MG63 (cell line): Measurements from ENCODE around the gene POLQ. TPM values are rescaled to one million over a fixed set of nuclear protein-coding genes. Genes with fewer than 3 reads are reported as not detected.
"Not testable (repeated sequence)": the region's sequence is repeated elsewhere in the genome, so short reads cannot be mapped to it uniquely, and the experiment has no call there.

Experiments used
- DNase-seq: peaks from one replicate; pipeline ENCODE4 v3.0.0-alpha.2; 2020
- H3K27me3 ChIP-seq: fragments of 250-450 bp; sonication (Bioruptor Pico); 2 replicates; pipeline ENCODE4 v1.5.1; 2020; ENCODE audit warnings: mild to moderate bottlenecking, moderate library complexity
- H3K36me3 ChIP-seq: fragments of 250-450 bp; sonication (Bioruptor Pico); 2 replicates; pipeline ENCODE4 v1.5.1; 2020; ENCODE audit warnings: mild to moderate bottlenecking, moderate library complexity
- H3K4me3 ChIP-seq: fragments of 250-450 bp; sonication (Bioruptor Pico); 2 replicates; pipeline ENCODE4 v1.5.1; 2020; ENCODE audit warnings: mild to moderate bottlenecking, moderate library complexity
- H3K9me3 ChIP-seq: fragments of 250-450 bp; sonication (Bioruptor Pico); 2 replicates; pipeline ENCODE4 v1.5.1; 2020; ENCODE audit warnings: mild to moderate bottlenecking, moderate library complexity
- total RNA-seq: library from RNA; depleted of rRNA; stranded (reverse); fragments of >200 nt; shearing (Covaris generic); gene quantifications from 2 replicates; pipeline ENCODE4 v1.2.3, GENCODE V29; 2014; ENCODE audit warnings: low replicate concordance; rRNA removed

POLQ gene
- total RNA-seq, 1 experiment from 2014 or later = 4.2 TPM

GRCh38 chr3:121395967-121396366, 149.8 kb downstream of the POLQ start:
- not testable (repeated sequence) for H3K9me3 ChIP-seq, H3K27me3 ChIP-seq, H3K36me3 ChIP-seq, H3K4me3 ChIP-seq, DNase-seq

- not testable (repeated sequence) for H3K36me3 ChIP-seq, H3K27me3 ChIP-seq, H3K4me3 ChIP-seq, H3K9me3 ChIP-seq, DNase-seq
These were observed 157.5 kb downstream of the POLQ start for GRCh38 chr3:121388308-121388707.

Other genes starting within 250 kb of the POLQ start
- gene ARGFX, start 22.0 kb upstream of the POLQ start, total RNA-seq = not detected in 2 replicates
- not detected in 2 replicates for gene FBXO40, start 47.4 kb upstream of the POLQ start, total RNA-seq
- gene HCLS1, start 114.9 kb upstream of the POLQ start, total RNA-seq = not detected in 2 replicates
- gene GOLGB1, start 203.8 kb upstream of the POLQ start, total RNA-seq = 9.7 and 19.3 TPM in 2 replicates